GM12878 (cell line): ENCODE measurements around the gene BUD23. TPM values are rescaled to one million over a fixed set of nuclear protein-coding genes. Genes with fewer than 3 reads are reported as not detected.
"Not testable (repeated sequence)": the region's sequence is repeated elsewhere in the genome, so short reads cannot be mapped to it uniquely, and the experiment has no call there.

Experiments used
- ATAC-seq: fragments of 200-7000 bp; cut with Tn5 transposase; 3 replicates; pipeline ENCODE4 v1.9.1; 2020; ENCODE audit warnings: mild to moderate bottlenecking, moderate library complexity
- BruUV-seq: library from RNA; stranded (reverse); fragments of 400-500 nt; replicated peaks from 2 replicates; lab custom pipeline; 2021; lab: Mats Ljungman, UMichigan
- CTCF ChIA-PET: fragments of 300-600 bp; sonication (Branson Sonifier 250); formaldehyde crosslinking; extraction: SDS; loops from one replicate; lab custom pipeline; 2021; ENCODE audit warnings: inconsistent platforms; lab: Yijun Ruan, JAX
- POLR2A ChIA-PET: fragments of 350-600 bp; formaldehyde crosslinking; extraction: SDS; loops from one replicate; lab custom pipeline; 2021; ENCODE audit warnings: inconsistent platforms; lab: Charles Lee
- RAD21 ChIA-PET: fragments of 300-600 bp; sonication (Branson Sonifier 250); formaldehyde crosslinking; loops from one replicate; lab custom pipeline; 2023; ENCODE audit warnings: antibody characterized with exemption; ENCODE audit not compliant: unreplicated experiment; lab: Charles Lee
- SMC1A ChIA-PET: fragments of 300-600 bp; sonication (Branson Sonifier 250); formaldehyde crosslinking; loops from one replicate; lab custom pipeline; 2023; ENCODE audit not compliant: unreplicated experiment, uncharacterized antibody; lab: Charles Lee
- DNase-seq: peaks from one replicate; pipeline ENCODE4 v3.0.0-alpha.2; 2011; ENCODE audit warnings: low read depth, low spot score
- FAIRE-seq: peaks from 3 replicates; lab custom pipeline; 2011; peaks lifted over from hg19 to GRCh38; lab: Jason Lieb, UNC
- H2AFZ ChIP-seq: 2 replicates; pipeline ENCODE4 v1.6.0; 2011; ENCODE audit warnings: low read depth, low read length, control low read depth; ENCODE audit not compliant: control insufficient read depth
- H3K27ac ChIP-seq: 2 replicates; pipeline ENCODE4 v1.5.1; 2011; ENCODE audit warnings: control low read depth; ENCODE audit not compliant: control insufficient read depth, insufficient read depth
- H3K27me3 ChIP-seq, 2 experiments: replicated peaks in 1 of 2; 2 replicates each; pipeline versions ENCODE4 v1.6.0 to v1.6.1; 2011; ENCODE audit warnings: low read length in 1 of 2; ENCODE audit not compliant: control insufficient read depth in 2 of 2, insufficient read depth in 2 of 2
- H3K36me3 ChIP-seq, 2 experiments: 2 replicates each; pipeline ENCODE4 v1.5.1; 2011; ENCODE audit warnings: low read length in 1 of 2; ENCODE audit not compliant: control insufficient read depth in 2 of 2, insufficient read depth in 2 of 2
- H3K4me1 ChIP-seq: 2 replicates; pipeline ENCODE4 v1.6.1; 2011; ENCODE audit warnings: mild to moderate bottlenecking, low read length, moderate library complexity, mixed read lengths; ENCODE audit not compliant: control insufficient read depth, insufficient read depth
- H3K4me2 ChIP-seq: 2 replicates; pipeline ENCODE4 v1.6.0; 2011; ENCODE audit warnings: control low read depth; ENCODE audit not compliant: control insufficient read depth, insufficient read depth
- H3K4me3 ChIP-seq: fragments of 200-600 bp; sonication (generic); 2 replicates; pipeline ENCODE4 v1.5.1; 2016
- H3K79me2 ChIP-seq: 2 replicates; pipeline ENCODE4 v1.6.0; 2011; ENCODE audit warnings: low read length; ENCODE audit not compliant: control insufficient read depth, insufficient read depth
- H3K9ac ChIP-seq: 2 replicates; pipeline ENCODE4 v1.8.0; 2011; ENCODE audit warnings: low read length, control low read depth, mixed read lengths; ENCODE audit not compliant: control insufficient read depth, insufficient read depth
- H3K9me3 ChIP-seq: replicated peaks from 3 replicates; pipeline ENCODE4 v1.5.1; 2011; ENCODE audit warnings: mild to moderate bottlenecking, low read length; ENCODE audit not compliant: control insufficient read depth, insufficient read depth
- H4K20me1 ChIP-seq: 2 replicates; pipeline ENCODE4 v1.6.0; 2011; ENCODE audit not compliant: control insufficient read depth, insufficient read depth
- E2F4 ChIP-seq: IDR thresholded peaks from 2 replicates; pipeline ENCODE4 v1.6.1; 2012; ENCODE audit warnings: low read depth, low read length, improper control_type of control experiment
- MLLT1 ChIP-seq: fragments of 450-650 bp; IDR thresholded peaks from 2 replicates; pipeline ENCODE4 v1.6.1; 2016; ENCODE audit warnings: mild to moderate bottlenecking
- PAX8 ChIP-seq: fragments of 450-650 bp; IDR thresholded peaks from 2 replicates; pipeline ENCODE4 v1.6.1; 2017; ENCODE audit warnings: mild to moderate bottlenecking, moderate library complexity
- USF1 ChIP-seq: IDR thresholded peaks from 2 replicates; pipeline ENCODE4 v1.6.1; 2011; ENCODE audit warnings: borderline replicate concordance, low read depth, mild to moderate bottlenecking, moderate library complexity, mixed read lengths, low read length; ENCODE audit not compliant: insufficient read depth; ENCODE audit errors: extremely low read length
- ZBTB4 ChIP-seq: fragments of 450-650 bp; formaldehyde crosslinking; IDR thresholded peaks from 2 replicates; pipeline ENCODE4 v1.4.0; 2022; ENCODE audit warnings: mild to moderate bottlenecking, moderate library complexity
- WGBS: methylation state at CpG from one replicate; pipeline ENCODE4 v1.1.6; 2016; ENCODE audit warnings: low lambda C conversion rate; ENCODE audit not compliant: insufficient replicate concordance, insufficient coverage; ENCODE audit errors: missing lambda C conversion rate; 5-methylcytosine and 5-hydroxymethylcytosine counted together
- in situ Hi-C: fragments of 300-500 bp; cut with MboI; formaldehyde crosslinking; loops from 9 replicates; pipeline ENCODE4 v1.14.3; 2018; ENCODE audit warnings: mixed read lengths
- intact Hi-C: fragments of 100-400 bp; cut with micrococcal nuclease; formaldehyde crosslinking; loops from one replicate; pipeline ENCODE4 v1.14.2; 2022; ENCODE audit not compliant: unreplicated experiment
- polyA plus RNA-seq, 11 experiments: library from polyadenylated mRNA; depleted of rRNA in 4 of 11; unstranded in 6 of 11; stranded (reverse) in 5 of 11; fragments of >200 nt; fragmentation: Nextera tagmentation in 4 of 11; fragmentation: Illumina TruSeq in 1 of 11; extraction: Ambion mirVana in 4 of 11; extraction: Trizol in 1 of 11; gene quantifications; 1 replicate in 1 of 11; 2 replicates in 10 of 11; pipeline versions ENCODE4 v1.2.1 to v1.2.3, GENCODE V29; 2011 to 2016; ENCODE audit warnings: inconsistent platforms in 2 of 11, missing spikeins in 2 of 11, low read depth in 1 of 11
- total RNA-seq, 4 experiments: library from RNA; depleted of rRNA in 3 of 4; stranded (reverse); fragments of >200 nt in 3 of 4; fragmentation: Illumina TruSeq in 1 of 4; extraction: Trizol in 1 of 4; gene quantifications; 2 replicates each; pipeline versions ENCODE4 v1.2.1 to v1.2.3, GENCODE V29; 2013 to 2021
- TF ChIP-seq, protein P1 (sequence below): IDR thresholded peaks from 2 replicates; pipeline ENCODE4 v1.6.1; 2012; ENCODE audit warnings: low read depth, low read length, improper control_type of control experiment

BUD23 gene
- total and polyA plus RNA-seq, 10 of the 15 experiments (the other 5 are each of a cell fraction or from before 2014, with no cell fraction given): 36.4 to 138 (median 99.5) TPM

DNA sequence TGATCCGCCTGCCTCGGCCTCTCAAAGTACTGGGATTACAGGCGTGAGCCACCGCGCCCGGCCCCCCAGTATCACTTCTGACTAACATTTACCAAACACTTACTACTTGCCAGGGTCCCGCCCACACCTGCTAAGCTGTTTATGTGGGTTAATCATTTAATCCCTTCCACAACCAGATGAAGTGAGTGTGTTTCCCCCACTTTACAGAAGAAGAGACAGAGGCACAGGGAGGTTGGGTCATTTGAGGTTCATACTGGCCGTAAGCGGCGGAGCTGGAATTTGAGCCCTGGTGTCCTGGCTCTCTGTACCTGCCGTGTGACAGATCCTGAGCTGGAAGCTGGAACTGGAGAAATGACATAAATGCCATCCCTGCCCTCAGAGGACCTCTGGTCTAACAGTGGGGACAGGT lies 30.9 kb upstream of the BUD23 start (continued):
- no peak for TF ChIP-seq USF1
- TF ChIP-seq, all 136 proteins: peak for 0

DNA sequence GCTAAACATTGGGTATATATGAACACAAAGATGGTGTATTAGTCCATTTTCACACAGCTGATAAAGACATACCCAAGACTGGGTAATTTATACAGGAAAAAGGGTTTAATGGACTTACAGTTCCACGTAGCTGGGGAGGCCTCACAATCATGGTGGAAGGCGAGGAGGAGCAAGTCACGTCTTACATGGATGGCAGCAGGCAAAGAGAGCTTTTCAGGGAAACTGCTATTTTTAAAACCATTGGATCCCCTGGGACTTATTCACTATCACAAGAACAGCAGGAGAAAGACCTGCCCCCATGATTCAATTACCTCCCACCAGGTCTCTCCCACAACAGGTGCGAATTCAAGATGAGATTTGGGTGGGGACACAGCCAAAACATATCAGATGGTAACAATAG lies 28.1 kb upstream of the BUD23 start:
- intact Hi-C loops, POLR2A ChIA-PET, H2AFZ ChIP-seq, H4K20me1 ChIP-seq, H3K9ac ChIP-seq, BruUV-seq, in situ Hi-C loops, DNase-seq, SMC1A ChIA-PET, H3K27ac ChIP-seq, H3K4me3 ChIP-seq, H3K4me1 ChIP-seq, H3K9me3 ChIP-seq, H3K36me3 ChIP-seq, ATAC-seq, H3K27me3 ChIP-seq, H3K4me2 ChIP-seq, RAD21 ChIA-PET, H3K79me2 ChIP-seq, FAIRE-seq: not testable (repeated sequence)
- CTCF ChIA-PET: interaction anchor here (0.6 kb wide), 1 partner anchor 9 kb away, joined by 3 read pairs; no protein-coding TSS in a partner anchor
- WGBS: 14% methylated on average over 4 of the region's 4 CpGs

DNA sequence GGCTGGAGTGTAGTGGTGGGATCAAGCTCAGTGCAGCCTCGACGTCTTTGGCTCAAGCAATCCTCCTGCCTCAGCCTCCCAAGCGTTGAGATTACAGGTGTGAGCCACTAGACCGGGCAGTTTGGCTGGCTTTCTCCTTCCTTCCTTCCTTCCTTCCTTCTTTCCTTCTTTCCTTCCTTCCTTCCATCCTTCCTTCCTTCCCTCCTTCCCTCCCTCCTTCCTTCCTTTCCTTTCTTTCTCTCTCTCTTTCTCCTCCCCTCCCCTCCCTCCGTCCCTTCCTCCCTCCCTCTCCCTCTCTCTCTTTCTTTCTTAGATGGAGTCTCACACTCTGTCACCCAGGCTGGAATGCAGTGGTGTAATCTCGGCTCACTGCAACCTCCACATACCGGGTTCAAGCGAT lies 23.4 kb upstream of the BUD23 start:
- Histone ChIP-seq H3K9ac (no peak overlapping the region), H3K4me2 (no peak overlapping the region), H2AFZ (no peak overlapping the region), H3K36me3 (no peaks in the 10 kb centered on the region), H3K4me1 (no peaks in the 10 kb centered on the region), H3K9me3 (no peaks in the 10 kb centered on the region; the same call in 2 of the 3 replicates), H3K4me3 (no peak overlapping the region), H3K27me3 (no peaks in the 10 kb centered on the region; a peak in 1 of 4 replicates), H3K27ac (no peak overlapping the region), H3K79me2 (no peaks in the 10 kb centered on the region), H4K20me1 (no peaks in the 10 kb centered on the region)
- intact Hi-C loops (no loop called here), in situ Hi-C loops (no loop called here)
- WGBS: 58% methylated on average over 8 of the region's 8 CpGs
- ChIA-PET CTCF (no interaction called here), SMC1A (interaction anchor here (0.7 kb wide), 1 partner anchor 21 kb away, joined by 3 read pairs; no protein-coding TSS in a partner anchor), POLR2A (no interaction called here), RAD21 (no interaction called here)
- ATAC-seq (no peak), FAIRE-seq (no peak), DNase-seq (no peak)
- BruUV-seq: no TSS peak
- TF ChIP-seq ZBTB4 (CRISPR knock-in tag) (no peak), MLLT1 (no peak), PAX8 (no peak), E2F4 (no peak)
- TF ChIP-seq, protein P1, sequence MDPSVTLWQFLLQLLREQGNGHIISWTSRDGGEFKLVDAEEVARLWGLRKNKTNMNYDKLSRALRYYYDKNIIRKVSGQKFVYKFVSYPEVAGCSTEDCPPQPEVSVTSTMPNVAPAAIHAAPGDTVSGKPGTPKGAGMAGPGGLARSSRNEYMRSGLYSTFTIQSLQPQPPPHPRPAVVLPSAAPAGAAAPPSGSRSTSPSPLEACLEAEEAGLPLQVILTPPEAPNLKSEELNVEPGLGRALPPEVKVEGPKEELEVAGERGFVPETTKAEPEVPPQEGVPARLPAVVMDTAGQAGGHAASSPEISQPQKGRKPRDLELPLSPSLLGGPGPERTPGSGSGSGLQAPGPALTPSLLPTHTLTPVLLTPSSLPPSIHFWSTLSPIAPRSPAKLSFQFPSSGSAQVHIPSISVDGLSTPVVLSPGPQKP: no peak
